Measurements from ENCODE around the gene CEP72.

- TF ChIP-seq CTCF (IDR thresholded peaks at IDR 0.05; ENCODE audit: low read depth, low read length) (no peak), EZH2phosphoT487 (IDR thresholded peaks at IDR 0.05; ENCODE audit: low read depth) (no peak)
Observed at GRCh38 chr5:582936-583635, 29.1 kb upstream of the CEP72 start.

Measured in OCI-LY3 (cell line).